Adrenal gland (tissue), 12 donors: Measurements from ENCODE around the gene HIKESHI. TPM values are rescaled to one million over a fixed set of nuclear protein-coding genes. Genes with fewer than 3 reads are reported as not detected.

ENCODE experiments used
- DNase-seq, 7 donors: peaks; one replicate each; pipeline ENCODE4 v3.0.0-alpha.2; 2019 to 2020
- H3K27ac ChIP-seq, 5 donors: fragments of 200-600 bp; sonication (generic) in 4 of 5; 1 replicate in 3 of 5; 2 replicates in 2 of 5; pipeline versions ENCODE4 v1.5.1 to v1.8.0; 2016 to 2020; ENCODE audit warnings: mild to moderate bottlenecking in 1 of 5
- H3K27me3 ChIP-seq: fragments of 200-600 bp; 2 replicates; pipeline ENCODE4 v1.8.0; 2021
- H3K36me3 ChIP-seq, 2 donors: fragments of 200-600 bp; replicated peaks in 1 of 2; 1 replicate in 1 of 2; 2 replicates in 1 of 2; pipeline versions ENCODE4 v1.5.1 to v1.8.0; 2018 to 2022
- H3K4me1 ChIP-seq, 2 donors: fragments of 200-600 bp; replicated peaks in 1 of 2; 1 replicate in 1 of 2; 2 replicates in 1 of 2; pipeline versions ENCODE4 v1.5.1 to v1.8.0; 2018 to 2021
- H3K4me3 ChIP-seq, 4 donors: fragments of 200-600 bp; sonication (generic) in 3 of 4; one replicate each; pipeline ENCODE4 v1.5.1; 2016 to 2018
- H3K9me3 ChIP-seq, 3 donors: fragments of 200-600 bp; sonication (generic) in 1 of 3; replicated peaks in 1 of 3; 1 replicate in 2 of 3; 2 replicates in 1 of 3; pipeline versions ENCODE4 v1.5.1 to v1.8.0; 2016 to 2021
- CTCF ChIP-seq, 6 experiments: fragments of 450-650 bp in 4 of 6; fragments of 200-600 bp in 2 of 6; sonication (generic) in 1 of 6; IDR thresholded peaks; 1 replicate in 5 of 6; 2 replicates in 1 of 6; pipeline versions ENCODE4 v1.5.1 to v1.8.0; 2016 to 2021; ENCODE audit warnings: antibody characterized with exemption in 6 of 6, mild to moderate bottlenecking in 2 of 6, moderate library complexity in 1 of 6
- POLR2A ChIP-seq, 2 donors: fragments of 450-650 bp; IDR thresholded peaks; one replicate each; pipeline ENCODE4 v1.6.1; 2017; ENCODE audit warnings: antibody characterized with exemption in 2 of 2, mild to moderate bottlenecking in 2 of 2, moderate library complexity in 1 of 2
- whole genome bisulfite sequencing, 4 donors: extraction: QIAGEN DNeasy Blood & Tissue Kit in 2 of 4; methylation state at CpG; one replicate each; pipeline versions ENCODE4 v1.1.5 to v1.1.7; 2013 to 2017; 5-methylcytosine and 5-hydroxymethylcytosine counted together
- intact Hi-C, 2 donors: fragments of 100-400 bp; cut with DNase I; formaldehyde crosslinking; loops; one replicate each; pipeline versions ENCODE4 v1.14.1 to v1.15.0; 2022 to 2023
- polyA plus RNA-seq, 3 donors: library from polyadenylated mRNA; stranded (reverse); fragments of 200-250 nt in 2 of 3; fragments of 350-450 nt in 1 of 3; fragmentation: Illumina TruSeq in 1 of 3; extraction: RNeasy Lipid Tissue Mini Kit (QIAGEN cat#74804) in 1 of 3; gene quantifications; one replicate each; pipeline ENCODE4 v1.2.3, GENCODE V29; 2013 to 2014
- total RNA-seq, 9 donors: library from RNA; depleted of rRNA in 4 of 9; stranded (reverse); fragments of >200 nt in 4 of 9; fragments of 120-200 nt in 1 of 9; fragmentation: NEBNext Ultra II Directional in 1 of 9; extraction: Animal tissue kit (Norgen Biotek cat#: 25700) in 1 of 9; gene quantifications; one replicate each; pipeline versions ENCODE4 v1.1.0 to v1.2.4, GENCODE V29; 2013 to 2023
- donor health status: healthy with polysubstance abuse.
- donor health status: Bipolar disorder and iron deficiency.
- donor health status: DM: yes; HTN: yes; CAD: no.
- donor health status: DM: no; HTN: no; CAD: no.
- donor health status: DM: no; HTN: no; CAD: no.
- donor health status: DM: yes; HTN: yes; CAD: no.

Gene HIKESHI
- total and polyA plus RNA-seq, 12 donors: 30.4 to 48.2 (median 37.3) TPM

GRCh38 chr11:86358720-86359119, 56.7 kb downstream of the HIKESHI start:
- H3K4me1 ChIP-seq: no peaks in the 10 kb centered on the region
- H3K9me3 ChIP-seq: peaks cover 0 to 6% (median 0%) of the 10 kb centered on the region in 3 donors
- no peaks in the 10 kb centered on the region for H3K27me3 ChIP-seq
- H3K4me3 ChIP-seq: no peak overlapping the region
- no peak overlapping the region for H3K27ac ChIP-seq
- intact Hi-C loops: no loop called here
- DNase-seq: no peak
- H3K36me3 ChIP-seq: no peaks in the 10 kb centered on the region
- TF ChIP-seq POLR2A (IDR thresholded peaks at IDR 0.05): no peak
- no peak for TF ChIP-seq CTCF (IDR thresholded peaks at IDR 0.05)
- 73 to 91% (median 86%) methylated on average over 3 of the region's 3 CpGs for WGBS, 4 donors

- DNase-seq: no peak
- intact Hi-C loops: no loop called here
- no peaks in the 10 kb centered on the region for H3K36me3 ChIP-seq
- H3K27me3 ChIP-seq: no peaks in the 10 kb centered on the region
- no peak overlapping the region for H3K27ac ChIP-seq
- no peak overlapping the region for H3K4me3 ChIP-seq
- WGBS, 4 donors: 55 to 66% (median 62%) methylated on average over 2 of the region's 2 CpGs
- H3K9me3 ChIP-seq: peaks cover 0 to 6% (median 0%) of the 10 kb centered on the region in 3 donors
- TF ChIP-seq CTCF (IDR thresholded peaks at IDR 0.05): peak in 3 of 6 experiments; percentile 28 to 33 (median 33)
- TF ChIP-seq POLR2A (IDR thresholded peaks at IDR 0.05): no peak
- no peaks in the 10 kb centered on the region for H3K4me1 ChIP-seq
These were observed 58.8 kb downstream of the HIKESHI start for GRCh38 chr11:86360775-86361395.

GRCh38 chr11:86363424-86363823, 61.4 kb downstream of the HIKESHI start:
- no peaks in the 10 kb centered on the region for H3K27me3 ChIP-seq
- H3K4me3 ChIP-seq: no peak overlapping the region
- no peak overlapping the region for H3K27ac ChIP-seq
- intact Hi-C loops: no loop called here
- TF ChIP-seq POLR2A (IDR thresholded peaks at IDR 0.05) (no peak), CTCF (IDR thresholded peaks at IDR 0.05) (no peak)
- no peaks in the 10 kb centered on the region for H3K4me1 ChIP-seq
- H3K36me3 ChIP-seq: no peaks in the 10 kb centered on the region
- 94 to 100% (median 94%) methylated on average over 1 of the region's 1 CpG for WGBS, 4 donors
- peaks cover 0 to 6% (median 0%) of the 10 kb centered on the region in 3 donors for H3K9me3 ChIP-seq
- no peak for DNase-seq

- no peaks in the 10 kb centered on the region for H3K36me3 ChIP-seq
- intact Hi-C loops: no loop called here
- no peaks in the 10 kb centered on the region for H3K4me1 ChIP-seq
- no peak overlapping the region for H3K27ac ChIP-seq
- TF ChIP-seq POLR2A (IDR thresholded peaks at IDR 0.05) (no peak), CTCF (IDR thresholded peaks at IDR 0.05) (no peak)
- no peaks in the 10 kb centered on the region for H3K27me3 ChIP-seq
- H3K9me3 ChIP-seq: peaks cover 0 to 6% (median 0%) of the 10 kb centered on the region in 3 donors
- DNase-seq: no peak
- no peak overlapping the region for H3K4me3 ChIP-seq
- WGBS, 4 donors: 83 to 94% (median 92%) methylated on average over 2 of the region's 2 CpGs
These were observed 63.5 kb downstream of the HIKESHI start for GRCh38 chr11:86365546-86365945.
